Spinal cord (tissue), 10 donors: ENCODE measurements around the gene MIGA2. TPM values are rescaled to one million over a fixed set of nuclear protein-coding genes. Genes with fewer than 3 reads are reported as not detected.
"Not testable (repeated sequence)": the region's sequence is repeated elsewhere in the genome, so short reads cannot be mapped to it uniquely, and the experiment has no call there.

Source experiments
- DNase-seq, 6 donors: peaks; one replicate each; pipeline versions ENCODE4 v3.0.0 to v3.0.0-alpha.2; 2013 to 2015; ENCODE audit warnings: low spot score in 6 of 6, low read depth in 4 of 6
- H3K27ac ChIP-seq: one replicate; pipeline ENCODE4 v1.5.1; 2013; ENCODE audit warnings: low read depth, low read length, control low read depth
- H3K27me3 ChIP-seq: one replicate; pipeline ENCODE4 v1.6.1; 2013; ENCODE audit warnings: low read length; ENCODE audit not compliant: control insufficient read depth, insufficient read depth
- H3K36me3 ChIP-seq: one replicate; pipeline ENCODE4 v1.6.1; 2013; ENCODE audit warnings: low read length; ENCODE audit not compliant: control insufficient read depth, insufficient read depth
- H3K4me1 ChIP-seq: one replicate; pipeline ENCODE4 v1.6.1; 2013; ENCODE audit warnings: low read length; ENCODE audit not compliant: control insufficient read depth, insufficient read depth
- H3K4me3 ChIP-seq: one replicate; pipeline ENCODE4 v1.5.1; 2013; ENCODE audit warnings: low read depth, low read length, control low read depth
- H3K9me3 ChIP-seq: one replicate; pipeline ENCODE4 v1.6.1; 2013; ENCODE audit warnings: low read length; ENCODE audit not compliant: control insufficient read depth, insufficient read depth
- WGBS: methylation state at CpG from one replicate; pipeline ENCODE4 v1.1.5; 2013; ENCODE audit warnings: missing lambda C conversion rate; ENCODE audit not compliant: insufficient coverage; 5-methylcytosine and 5-hydroxymethylcytosine counted together
- polyA plus RNA-seq, 2 donors: library from polyadenylated mRNA; unstranded; fragments of 120-200 nt; gene quantifications; one replicate each; pipeline ENCODE4 v1.2.1, GENCODE V29; 2013; ENCODE audit not compliant: insufficient read length in 2 of 2
- total RNA-seq, 2 donors: library from RNA; depleted of rRNA in 1 of 2; stranded (reverse); fragments of 120-200 nt in 1 of 2; fragments of >200 nt in 1 of 2; gene quantifications; one replicate each; pipeline versions ENCODE4 v1.2.3 to v1.2.4, GENCODE V29; 2013 to 2014
- donor health status: healthy.

The MIGA2 gene
- total and polyA plus RNA-seq, 4 donors, result 21.2 to 35.6 (median 26.9) TPM

- Histone ChIP-seq H3K4me1 (peaks cover 41% of the 10 kb centered on the region), H3K27ac (peak within 1 kb of the TSS; percentile 97), H3K36me3 (peaks cover 29% of the 10 kb centered on the region), H3K9me3 (no peaks in the 10 kb centered on the region), H3K27me3 (no peaks in the 10 kb centered on the region), H3K4me3 (peak within 1 kb of the TSS; percentile 77)
- peak; percentile 82 to 98 (median 86) for DNase-seq
- under 1% methylated on average over 56 of the region's 77 CpGs for WGBS
Measured at GRCh38 chr9:129110740-129111527, 74.5 kb downstream of the MIGA2 start, which contains the start of the genes CRAT and PTPA. TSS of gene CRAT (minus strand) at chr9:129110793. CDS start at chr9:129110509, 284 bp downstream. TSS of gene PTPA (plus strand) at chr9:129111415. CDS start at chr9:129111601, 186 bp downstream.

GRCh38 chr9:129111528-129112151 is 75.2 kb downstream of the MIGA2 start:
- no peaks in the 10 kb centered on the region for H3K27me3 ChIP-seq
- peaks cover 22% of the 10 kb centered on the region for H3K36me3 ChIP-seq
- H3K4me3 ChIP-seq, result peak overlapping the region; percentile 77
- no peaks in the 10 kb centered on the region for H3K9me3 ChIP-seq
- H3K4me1 ChIP-seq, result peaks cover 41% of the 10 kb centered on the region
- 0% methylated on average over 26 of the region's 37 CpGs for WGBS
- DNase-seq, result peak in 2 of 6 donors; percentile 64 to 71
- H3K27ac ChIP-seq, result peak overlapping the region; percentile 97

GRCh38 chr9:129112526-129112925 is 76.1 kb downstream of the MIGA2 start:
- H3K27me3 ChIP-seq, H3K27ac ChIP-seq, DNase-seq, H3K9me3 ChIP-seq: not testable (repeated sequence)
- Histone ChIP-seq H3K36me3 (peaks cover 14% of the 10 kb centered on the region), H3K4me1 (peaks cover 41% of the 10 kb centered on the region), H3K4me3 (peak overlapping the region; percentile 77)
- WGBS, result 87% methylated on average over 9 of the region's 17 CpGs

GRCh38 chr9:129113645-129114304 is 77.3 kb downstream of the MIGA2 start:
- Histone ChIP-seq H3K4me3 (no peak overlapping the region), H3K4me1 (peaks cover 33% of the 10 kb centered on the region), H3K36me3 (peaks cover 2% of the 10 kb centered on the region), H3K27me3 (no peaks in the 10 kb centered on the region), H3K9me3 (no peaks in the 10 kb centered on the region), H3K27ac (no peak overlapping the region)
- no peak for DNase-seq
- WGBS, result 97% methylated on average over 15 of the region's 17 CpGs

GRCh38 chr9:129118799-129119198 is 82.4 kb downstream of the MIGA2 start:
- 100% methylated on average over 1 of the region's 4 CpGs for WGBS
- Histone ChIP-seq H3K4me3 (no peak overlapping the region), H3K27ac (no peak overlapping the region), H3K36me3 (peaks cover 34% of the 10 kb centered on the region), H3K4me1 (no peaks in the 10 kb centered on the region), H3K9me3 (no peaks in the 10 kb centered on the region), H3K27me3 (no peaks in the 10 kb centered on the region)
- no peak for DNase-seq

- Histone ChIP-seq H3K27me3 (no peaks in the 10 kb centered on the region), H3K9me3 (no peaks in the 10 kb centered on the region), H3K4me3 (no peak overlapping the region), H3K4me1 (peaks cover 3% of the 10 kb centered on the region), H3K36me3 (peaks cover 51% of the 10 kb centered on the region), H3K27ac (no peak overlapping the region)
- 58% methylated on average over 3 of the region's 3 CpGs for WGBS
- peak in 1 of 6 donors; percentile 9 for DNase-seq
Measured at GRCh38 chr9:129121483-129121882, 85.1 kb downstream of the MIGA2 start.

Other genes with a start within 250 kb of the MIGA2 start
- 10 to 100 TPM; 11.4 to 13.9 TPM for gene TBC1D13, start 249.4 kb upstream of the MIGA2 start, total RNA-seq
- gene TBC1D13, start 249.4 kb upstream of the MIGA2 start, polyA plus RNA-seq, result 10 to 100 TPM; 31.4 to 36.0 TPM
- 10 to 100 TPM; 14.2 to 28.2 TPM for gene ENDOG, start 218.1 kb upstream of the MIGA2 start, total RNA-seq
- gene ENDOG, start 218.1 kb upstream of the MIGA2 start, polyA plus RNA-seq, result 10 to 100 TPM; 35.5 to 36.9 TPM
- 10 to 100 TPM; 12.2 to 27.7 TPM for gene SPOUT1, start 206.8 kb upstream of the MIGA2 start, total RNA-seq
- gene SPOUT1, start 206.8 kb upstream of the MIGA2 start, polyA plus RNA-seq, result 10 to 100 TPM; 51.1 to 57.7 TPM
- 10 to 100 TPM in 1 of 2 donors, 1 to 10 TPM in 1; 8.9 to 12.1 TPM for gene KYAT1, start 154.7 kb upstream of the MIGA2 start, total RNA-seq
- 10 to 100 TPM; 14.5 to 20.5 TPM for gene KYAT1, start 154.7 kb upstream of the MIGA2 start, polyA plus RNA-seq
- 10 to 100 TPM; 28.5 to 31.8 TPM for gene LRRC8A, start 154.5 kb upstream of the MIGA2 start, total RNA-seq
- gene LRRC8A, start 154.5 kb upstream of the MIGA2 start, polyA plus RNA-seq, result 10 to 100 TPM; 53.9 to 57.4 TPM
- 10 to 100 TPM in 1 of 2 donors, 1 to 10 TPM in 1; 7.8 to 29.9 TPM for gene PHYHD1, start 115.6 kb upstream of the MIGA2 start, total RNA-seq
- gene PHYHD1, start 115.6 kb upstream of the MIGA2 start, polyA plus RNA-seq, result 10 to 100 TPM; 23.2 to 27.4 TPM
- 10 to 100 TPM; 17.8 to 22.8 TPM for gene DOLK, start 89.0 kb upstream of the MIGA2 start, total RNA-seq
- 10 to 100 TPM; 20.1 to 22.0 TPM for gene DOLK, start 89.0 kb upstream of the MIGA2 start, polyA plus RNA-seq
- 10 to 100 TPM; 30.3 to 31.4 TPM for gene NUP188, start 88.9 kb upstream of the MIGA2 start, total RNA-seq
- gene NUP188, start 88.9 kb upstream of the MIGA2 start, polyA plus RNA-seq, result 10 to 100 TPM; 33.7 to 43.6 TPM
- gene SH3GLB2, start 8.3 kb upstream of the MIGA2 start, total RNA-seq, result 100 to 1,000 TPM in 1 of 2 donors, 10 to 100 TPM in 1; 62.8 to 138 TPM
- gene SH3GLB2, start 8.3 kb upstream of the MIGA2 start, polyA plus RNA-seq, result 100 to 1,000 TPM; 130 to 160 TPM
- gene DOLPP1, start 44.5 kb downstream of the MIGA2 start, total RNA-seq, result 10 to 100 TPM; 14.9 to 15.8 TPM
- 10 to 100 TPM; 25.2 to 31.4 TPM for gene DOLPP1, start 44.5 kb downstream of the MIGA2 start, polyA plus RNA-seq
- 10 to 100 TPM; 27.1 to 30.7 TPM for gene CRAT, start 74.2 kb downstream of the MIGA2 start, total RNA-seq
- 10 to 100 TPM; 65.9 to 68.7 TPM for gene CRAT, start 74.2 kb downstream of the MIGA2 start, polyA plus RNA-seq
- gene PTPA, start 74.8 kb downstream of the MIGA2 start, total RNA-seq, result 100 to 1,000 TPM in 1 of 2 donors, 10 to 100 TPM in 1; 62.3 to 117 TPM
- 100 to 1,000 TPM in 1 of 2 donors, 10 to 100 TPM in 1; 98.6 to 116 TPM for gene PTPA, start 74.8 kb downstream of the MIGA2 start, polyA plus RNA-seq
- gene IER5L, start 141.6 kb downstream of the MIGA2 start, total RNA-seq, result 10 to 100 TPM; 10.4 to 17.5 TPM
- 1 to 10 TPM; 5.9 to 7.6 TPM for gene IER5L, start 141.6 kb downstream of the MIGA2 start, polyA plus RNA-seq